ENCODE measurements around the gene UNC5A.
"Not testable (repeated sequence)": the region's sequence is repeated elsewhere in the genome, so short reads cannot be mapped to it uniquely, and the experiment has no call there.

Gene UNC5A

GRCh38 chr5:176862330-176862995 is 52.1 kb downstream of the UNC5A start:
- DNase-seq (ENCODE audit: low read depth in 1 of 2, low spot score in 1 of 2), result no peak

- no peak for DNase-seq (ENCODE audit: low read depth in 1 of 2, low spot score in 1 of 2)
Measured at GRCh38 chr5:176863041-176863764, 52.8 kb downstream of the UNC5A start.

- no peak for DNase-seq (ENCODE audit: low read depth in 1 of 2, low spot score in 1 of 2)
Measured at GRCh38 chr5:176863765-176864098, 53.4 kb downstream of the UNC5A start.

GRCh38 chr5:176864755-176865154 is 54.4 kb downstream of the UNC5A start:
- DNase-seq (ENCODE audit: low read depth in 1 of 2, low spot score in 1 of 2), result no peak

- no peak for DNase-seq (ENCODE audit: low read depth in 1 of 2, low spot score in 1 of 2)
Measured at GRCh38 chr5:176865964-176866363, 55.6 kb downstream of the UNC5A start.

GRCh38 chr5:176866707-176867310 is 56.5 kb downstream of the UNC5A start:
- no peak for DNase-seq (ENCODE audit: low read depth in 1 of 2, low spot score in 1 of 2)

GRCh38 chr5:176868126-176868525 is 57.8 kb downstream of the UNC5A start:
- DNase-seq (ENCODE audit: low read depth in 1 of 2, low spot score in 1 of 2), result no peak

- no peak for DNase-seq (ENCODE audit: low read depth in 1 of 2, low spot score in 1 of 2)
Measured at GRCh38 chr5:176868731-176869130, 58.4 kb downstream of the UNC5A start.

- no peak for DNase-seq (ENCODE audit: low read depth in 1 of 2, low spot score in 1 of 2)
Measured at GRCh38 chr5:176869501-176870109, 59.2 kb downstream of the UNC5A start.

- DNase-seq (ENCODE audit: low read depth in 1 of 2, low spot score in 1 of 2), result no peak
Measured at GRCh38 chr5:176870110-176870591, 59.8 kb downstream of the UNC5A start.

- DNase-seq (ENCODE audit: low read depth in 1 of 2, low spot score in 1 of 2), result not testable (repeated sequence)
Measured at GRCh38 chr5:176870644-176871043, 60.3 kb downstream of the UNC5A start.

- DNase-seq (ENCODE audit: low read depth in 1 of 2, low spot score in 1 of 2), result not testable (repeated sequence)
Measured at GRCh38 chr5:176872586-176872985, 62.2 kb downstream of the UNC5A start.

GRCh38 chr5:176873011-176873410 is 62.7 kb downstream of the UNC5A start:
- not testable (repeated sequence) for DNase-seq (ENCODE audit: low read depth in 1 of 2, low spot score in 1 of 2)

- DNase-seq (ENCODE audit: low read depth in 1 of 2, low spot score in 1 of 2), result no peak
Measured at GRCh38 chr5:176873541-176874172, 63.3 kb downstream of the UNC5A start.

- no peak for DNase-seq (ENCODE audit: low read depth in 1 of 2, low spot score in 1 of 2)
Measured at GRCh38 chr5:176874198-176874780, 63.9 kb downstream of the UNC5A start.

GRCh38 chr5:176875014-176875550 is 64.7 kb downstream of the UNC5A start:
- DNase-seq (ENCODE audit: low read depth in 1 of 2, low spot score in 1 of 2), result no peak

GRCh38 chr5:176875783-176876505 is 65.6 kb downstream of the UNC5A start:
- DNase-seq (ENCODE audit: low read depth in 1 of 2, low spot score in 1 of 2), result no peak

- DNase-seq (ENCODE audit: low read depth in 1 of 2, low spot score in 1 of 2), result no peak
Measured at GRCh38 chr5:176876506-176877431, 66.4 kb downstream of the UNC5A start.

GRCh38 chr5:176877793-176878331 is 67.5 kb downstream of the UNC5A start:
- no peak for DNase-seq (ENCODE audit: low read depth in 1 of 2, low spot score in 1 of 2)

Data from activated CD4-positive, alpha-beta T cell treated with anti-CD3 and anti-CD28 coated beads, Interleukin-2, amount 50 U/mL, for 24 hours (primary cell).